MM.1S (cell line): ENCODE data around the gene MND1.

ENCODE experiments used
- DNase-seq: peaks from one replicate; pipeline ENCODE4 v3.0.0-alpha.2; 2015
- H2AFZ ChIP-seq: fragments of 300-600 bp; sonication (generic); 2 replicates; pipeline ENCODE4 v1.6.0; 2016; ENCODE audit warnings: antibody characterized with exemption, low read length
- H3F3A ChIP-seq: fragments of 300-600 bp; sonication (generic); 2 replicates; pipeline ENCODE4 v1.6.1; 2016; ENCODE audit warnings: mild to moderate bottlenecking, antibody characterized with exemption, low read length, moderate library complexity, mixed read lengths; ENCODE audit not compliant: insufficient read depth
- H3K27ac ChIP-seq: fragments of 300-600 bp; sonication (generic); 2 replicates; pipeline ENCODE4 v1.5.1; 2016; ENCODE audit warnings: mild to moderate bottlenecking, low read length
- H3K27me3 ChIP-seq: fragments of 300-600 bp; sonication (generic); replicated peaks from 2 replicates; pipeline ENCODE4 v1.6.0; 2016; ENCODE audit warnings: low read length; ENCODE audit not compliant: insufficient read depth
- H3K36me3 ChIP-seq: fragments of 300-600 bp; sonication (generic); replicated peaks from 2 replicates; pipeline ENCODE4 v1.6.1; 2016; ENCODE audit warnings: mild to moderate bottlenecking, low read length, mixed read lengths; ENCODE audit not compliant: insufficient read depth
- H3K4me1 ChIP-seq: fragments of 300-600 bp; sonication (generic); 2 replicates; pipeline ENCODE4 v1.6.1; 2016; ENCODE audit warnings: low read length, mixed read lengths
- H3K4me2 ChIP-seq: fragments of 300-600 bp; sonication (generic); 2 replicates; pipeline ENCODE4 v1.6.0; 2016; ENCODE audit warnings: low read depth, low read length
- H3K4me3 ChIP-seq: fragments of 300-600 bp; sonication (generic); 2 replicates; pipeline ENCODE4 v1.5.1; 2016; ENCODE audit warnings: low read length, mixed read lengths
- H3K79me2 ChIP-seq: fragments of 300-600 bp; sonication (generic); 2 replicates; pipeline ENCODE4 v1.6.1; 2016; ENCODE audit warnings: mixed run types, low read length, mixed read lengths
- H3K9ac ChIP-seq: fragments of 300-600 bp; sonication (generic); 2 replicates; pipeline ENCODE4 v1.6.1; 2016; ENCODE audit warnings: low read length, mixed read lengths
- H3K9me2 ChIP-seq: fragments of 300-600 bp; sonication (generic); replicated peaks from 2 replicates; pipeline ENCODE4 v1.6.1; 2016; ENCODE audit warnings: mild to moderate bottlenecking, low read length, mixed read lengths; ENCODE audit not compliant: insufficient read depth
- H3K9me3 ChIP-seq: fragments of 300-600 bp; sonication (generic); replicated peaks from 2 replicates; pipeline ENCODE4 v1.6.1; 2016; ENCODE audit warnings: mild to moderate bottlenecking, low read length, mixed read lengths; ENCODE audit not compliant: insufficient read depth
- H4K20me1 ChIP-seq: fragments of 300-600 bp; sonication (generic); 2 replicates; pipeline ENCODE4 v1.6.1; 2016; ENCODE audit warnings: mild to moderate bottlenecking, low read length, moderate library complexity, mixed read lengths; ENCODE audit not compliant: insufficient read depth
- EZH2 ChIP-seq: fragments of 300-600 bp; sonication (generic); optimal IDR thresholded peaks from 2 replicates; pipeline ENCODE3; 2017; ENCODE audit warnings: low read depth, mild to moderate bottlenecking, antibody characterized with exemption, low read length, mixed read lengths
- EZH2phosphoT487 ChIP-seq: fragments of 300-600 bp; sonication (generic); IDR thresholded peaks from 2 replicates; pipeline ENCODE4 v1.6.1; 2018; ENCODE audit warnings: antibody characterized with exemption, low read length
- TF ChIP-seq, protein P1 (sequence below): fragments of 300-600 bp; sonication (generic); IDR thresholded peaks from 2 replicates; pipeline ENCODE4 v1.5.1; 2016; ENCODE audit warnings: antibody characterized with exemption, low read length, mixed read lengths

The MND1 gene

GRCh38 chr4:153401501-153401900 lies 57.0 kb downstream of the MND1 start:
- no peak overlapping the region for H3K4me2 ChIP-seq
- TF ChIP-seq EZH2 = no peak
- no peak for TF ChIP-seq EZH2phosphoT487
- TF ChIP-seq, protein P1, sequence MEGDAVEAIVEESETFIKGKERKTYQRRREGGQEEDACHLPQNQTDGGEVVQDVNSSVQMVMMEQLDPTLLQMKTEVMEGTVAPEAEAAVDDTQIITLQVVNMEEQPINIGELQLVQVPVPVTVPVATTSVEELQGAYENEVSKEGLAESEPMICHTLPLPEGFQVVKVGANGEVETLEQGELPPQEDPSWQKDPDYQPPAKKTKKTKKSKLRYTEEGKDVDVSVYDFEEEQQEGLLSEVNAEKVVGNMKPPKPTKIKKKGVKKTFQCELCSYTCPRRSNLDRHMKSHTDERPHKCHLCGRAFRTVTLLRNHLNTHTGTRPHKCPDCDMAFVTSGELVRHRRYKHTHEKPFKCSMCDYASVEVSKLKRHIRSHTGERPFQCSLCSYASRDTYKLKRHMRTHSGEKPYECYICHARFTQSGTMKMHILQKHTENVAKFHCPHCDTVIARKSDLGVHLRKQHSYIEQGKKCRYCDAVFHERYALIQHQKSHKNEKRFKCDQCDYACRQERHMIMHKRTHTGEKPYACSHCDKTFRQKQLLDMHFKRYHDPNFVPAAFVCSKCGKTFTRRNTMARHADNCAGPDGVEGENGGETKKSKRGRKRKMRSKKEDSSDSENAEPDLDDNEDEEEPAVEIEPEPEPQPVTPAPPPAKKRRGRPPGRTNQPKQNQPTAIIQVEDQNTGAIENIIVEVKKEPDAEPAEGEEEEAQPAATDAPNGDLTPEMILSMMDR = no peak
- H3F3A ChIP-seq = no peaks in the 10 kb centered on the region
- no peak overlapping the region for H2AFZ ChIP-seq
- DNase-seq = no peak
- no peaks in the 10 kb centered on the region for H4K20me1 ChIP-seq
- H3K27me3 ChIP-seq = no peaks in the 10 kb centered on the region
- no peaks in the 10 kb centered on the region for H3K36me3 ChIP-seq
- no peak overlapping the region for H3K27ac ChIP-seq
- no peaks in the 10 kb centered on the region for H3K9me3 ChIP-seq
- no peak overlapping the region for H3K9ac ChIP-seq
- H3K4me3 ChIP-seq = no peak overlapping the region
- H3K9me2 ChIP-seq = no peaks in the 10 kb centered on the region
- H3K4me1 ChIP-seq = no peaks in the 10 kb centered on the region
- H3K79me2 ChIP-seq = no peaks in the 10 kb centered on the region

- H4K20me1 ChIP-seq = no peaks in the 10 kb centered on the region
- H3F3A ChIP-seq = no peaks in the 10 kb centered on the region
- no peak overlapping the region for H3K4me3 ChIP-seq
- no peaks in the 10 kb centered on the region for H3K36me3 ChIP-seq
- no peak for DNase-seq
- no peak overlapping the region for H3K4me2 ChIP-seq
- H3K4me1 ChIP-seq = no peaks in the 10 kb centered on the region
- H3K9me2 ChIP-seq = no peaks in the 10 kb centered on the region
- no peak overlapping the region for H3K27ac ChIP-seq
- TF ChIP-seq, protein P1 = no peak
- TF ChIP-seq EZH2 (no peak), EZH2phosphoT487 (no peak)
- no peak overlapping the region for H3K9ac ChIP-seq
- H3K27me3 ChIP-seq = no peaks in the 10 kb centered on the region
- no peak overlapping the region for H2AFZ ChIP-seq
- no peaks in the 10 kb centered on the region for H3K79me2 ChIP-seq
- no peaks in the 10 kb centered on the region for H3K9me3 ChIP-seq
Measured at GRCh38 chr4:153402366-153402765, 57.9 kb downstream of the MND1 start.

GRCh38 chr4:153403726-153404125 lies 59.2 kb downstream of the MND1 start:
- Histone ChIP-seq H3K9ac (no peak overlapping the region), H3K27me3 (no peaks in the 10 kb centered on the region), H3K9me3 (no peaks in the 10 kb centered on the region), H3K9me2 (no peaks in the 10 kb centered on the region), H3K27ac (no peak overlapping the region), H3K4me2 (no peak overlapping the region), H3K4me3 (no peak overlapping the region), H4K20me1 (no peaks in the 10 kb centered on the region), H3K36me3 (no peaks in the 10 kb centered on the region), H3F3A (no peaks in the 10 kb centered on the region), H2AFZ (no peak overlapping the region), H3K79me2 (no peaks in the 10 kb centered on the region), H3K4me1 (no peaks in the 10 kb centered on the region)
- DNase-seq = no peak
- TF ChIP-seq EZH2 (no peak), EZH2phosphoT487 (no peak)
- TF ChIP-seq, protein P1 = no peak
